CD4-positive, alpha-beta T cell (primary cell): ENCODE data around the gene GAS2L2. TPM values are rescaled to one million over a fixed set of nuclear protein-coding genes. Genes with fewer than 3 reads are reported as not detected.

ENCODE experiments used
- ATAC-seq: fragments of 200-7000 bp; cut with Tn5 transposase; one replicate; pipeline ENCODE4 v1.10.0; 2022; ENCODE audit warnings: mild to moderate bottlenecking; ENCODE audit not compliant: poor library complexity
- CTCF ChIA-PET: fragments of 350-600 bp; sonication (Branson Sonifier 250); formaldehyde crosslinking; loops from one replicate; lab custom pipeline; 2021; ENCODE audit warnings: antibody characterized with exemption, inconsistent platforms; lab: Charles Lee
- POLR2A ChIA-PET: fragments of 350-600 bp; sonication (Branson Sonifier 250); formaldehyde crosslinking; loops from one replicate; lab custom pipeline; 2021; ENCODE audit warnings: antibody characterized with exemption, inconsistent platforms; lab: Charles Lee
- DNase-seq, 14 experiments: peaks; one replicate each; pipeline ENCODE4 v3.0.0-alpha.2; 2013 to 2020; ENCODE audit warnings: mixed read lengths in 2 of 14
- H3K27ac ChIP-seq, 2 donors: one replicate each; pipeline versions ENCODE4 v1.5.1 to v1.7.0; 2013; ENCODE audit warnings: low read length in 2 of 2, low read depth in 1 of 2, mild to moderate bottlenecking in 1 of 2
- H3K27me3 ChIP-seq, 2 experiments: 1 replicate in 1 of 2; 2 replicates in 1 of 2; pipeline versions ENCODE4 v1.6.1 to v1.7.0; 2013; ENCODE audit warnings: low read length in 2 of 2, control low read depth in 1 of 2, mild to moderate bottlenecking in 1 of 2, moderate library complexity in 1 of 2; ENCODE audit not compliant: insufficient read depth in 2 of 2, control insufficient read depth in 1 of 2
- H3K36me3 ChIP-seq: one replicate; pipeline ENCODE4 v1.6.1; 2013; ENCODE audit warnings: low read length, control low read depth; ENCODE audit not compliant: insufficient read depth
- H3K4me1 ChIP-seq: one replicate; pipeline ENCODE4 v1.6.1; 2013; ENCODE audit warnings: low read length, control low read depth; ENCODE audit not compliant: insufficient read depth
- H3K4me3 ChIP-seq: one replicate; pipeline ENCODE4 v1.5.1; 2013; ENCODE audit warnings: mild to moderate bottlenecking, low read length, moderate library complexity
- H3K9me3 ChIP-seq, 2 experiments: 1 replicate in 1 of 2; 2 replicates in 1 of 2; pipeline versions ENCODE4 v1.6.1 to v1.7.0; 2013; ENCODE audit warnings: low read length in 2 of 2, mild to moderate bottlenecking in 2 of 2, control low read depth in 1 of 2, moderate library complexity in 1 of 2; ENCODE audit not compliant: control insufficient read depth in 1 of 2, insufficient read depth in 1 of 2
- H3K27ac Mint-ChIP-seq: one replicate; pipeline ENCODE4 v1.8.0; 2020; ENCODE audit warnings: mixed read lengths
- H3K27me3 Mint-ChIP-seq: one replicate; pipeline ENCODE4 v1.8.0; 2021; ENCODE audit warnings: mixed read lengths
- H3K36me3 Mint-ChIP-seq: one replicate; pipeline ENCODE4 v1.8.0; 2021; ENCODE audit warnings: low read depth, mixed read lengths
- H3K4me1 Mint-ChIP-seq: one replicate; pipeline ENCODE4 v1.8.0; 2021; ENCODE audit warnings: low read depth, mixed read lengths
- H3K4me3 Mint-ChIP-seq: one replicate; pipeline ENCODE4 v1.8.0; 2020; ENCODE audit warnings: mild to moderate bottlenecking, mixed read lengths
- H3K9me3 Mint-ChIP-seq: one replicate; pipeline ENCODE4 v1.8.0; 2020; ENCODE audit warnings: mixed read lengths
- CTCF ChIP-seq: fragments of 200-600 bp; IDR thresholded peaks from one replicate; pipeline ENCODE4 v1.8.0; 2022; ENCODE audit warnings: antibody characterized with exemption, mild to moderate bottlenecking
- intact Hi-C, 2 experiments: fragments of 100-400 bp; cut with DNase I in 1 of 2; cut with micrococcal nuclease in 1 of 2; formaldehyde crosslinking; loops; one replicate each; pipeline versions ENCODE4 v1.15.1 to v1.9.0; 2023 to 2025; cut with DNase I, micrococcal nuclease
- total RNA-seq, 174 experiments: library from RNA in 2 of 174; stranded (reverse) in 2 of 174; gene quantifications; one replicate each; pipeline ENCODE4 v1.2.3 and lab custom pipeline; 2021 to 2026

The GAS2L2 gene
- total RNA-seq, 2 experiments from 2014 or later: 0.19 to 0.22 TPM

GRCh38 chr17:35761601-35762000 is 8.6 kb upstream of the GAS2L2 start:
- Mint-ChIP-seq H3K27ac (no peak overlapping the region), H3K9me3 (no peaks in the 10 kb centered on the region), H3K4me1 (peaks cover 7% of the 10 kb centered on the region), H3K27me3 (no peaks in the 10 kb centered on the region), H3K36me3 (no peaks in the 10 kb centered on the region), H3K4me3 (peak overlapping the region; percentile 30)
- no peak overlapping the region for H3K27ac ChIP-seq
- CTCF ChIA-PET: no interaction called here
- TF ChIP-seq CTCF: no peak
- H3K36me3 ChIP-seq: no peaks in the 10 kb centered on the region
- no peaks in the 10 kb centered on the region for H3K9me3 ChIP-seq
- no peaks in the 10 kb centered on the region for H3K27me3 ChIP-seq
- DNase-seq: no peak
- intact Hi-C loops: loop anchor here in 1 of 2 experiments (10.0 kb wide), 1 partner anchor 383 kb away; no protein-coding TSS in a partner anchor
- H3K4me3 ChIP-seq: no peak overlapping the region
- peaks cover 12% of the 10 kb centered on the region for H3K4me1 ChIP-seq
- ATAC-seq: no peak
- POLR2A ChIA-PET: no interaction called here

GRCh38 chr17:35760587-35760986 is 7.5 kb upstream of the GAS2L2 start, which contains the start of gene C17orf50:
Gene C17orf50 (plus strand): TSS chr17:35760887. CDS start chr17:35760942, 55 bp downstream.
- Histone ChIP-seq H3K36me3 (no peaks in the 10 kb centered on the region), H3K4me1 (peaks cover 12% of the 10 kb centered on the region), H3K9me3 (no peaks in the 10 kb centered on the region), H3K4me3 (no peak within 1 kb of the TSS), H3K27me3 (no peaks in the 10 kb centered on the region), H3K27ac (no peak within 1 kb of the TSS)
- no peak for DNase-seq
- ATAC-seq: no peak
- ChIA-PET CTCF (interaction anchor here (1.7 kb wide), 1 partner anchor 48 kb away, joined by 4 read pairs; the partner anchor contains the start of gene TAF15), POLR2A (no interaction called here)
- H3K4me1 Mint-ChIP-seq: peaks cover 7% of the 10 kb centered on the region
- intact Hi-C loops: loop anchor here in 1 of 2 experiments (10.0 kb wide), 1 partner anchor 384 kb away; no protein-coding TSS in a partner anchor
- no peaks in the 10 kb centered on the region for H3K27me3 Mint-ChIP-seq
- no peak within 1 kb of the TSS for H3K27ac Mint-ChIP-seq
- H3K36me3 Mint-ChIP-seq: no peaks in the 10 kb centered on the region
- TF ChIP-seq CTCF: no peak
- H3K4me3 Mint-ChIP-seq: peak within 1 kb of the TSS; percentile 30
- H3K9me3 Mint-ChIP-seq: no peaks in the 10 kb centered on the region

GRCh38 chr17:35757243-35757642 is 4.2 kb upstream of the GAS2L2 start:
- H3K9me3 Mint-ChIP-seq: no peaks in the 10 kb centered on the region
- Histone ChIP-seq H3K36me3 (no peaks in the 10 kb centered on the region), H3K4me1 (peaks cover 4% of the 10 kb centered on the region), H3K27ac (no peak overlapping the region), H3K27me3 (peaks cover 0 to 3% of the 10 kb centered on the region in 2 experiments), H3K9me3 (no peaks in the 10 kb centered on the region), H3K4me3 (no peak overlapping the region)
- no peaks in the 10 kb centered on the region for H3K36me3 Mint-ChIP-seq
- H3K4me1 Mint-ChIP-seq: no peaks in the 10 kb centered on the region
- ChIA-PET POLR2A (no interaction called here), CTCF (no interaction called here)
- intact Hi-C loops: no loop called here
- H3K4me3 Mint-ChIP-seq: no peak overlapping the region
- no peak overlapping the region for H3K27ac Mint-ChIP-seq
- no peak for TF ChIP-seq CTCF
- H3K27me3 Mint-ChIP-seq: no peaks in the 10 kb centered on the region
- DNase-seq: no peak
- ATAC-seq: no peak
